Measurements from ENCODE around the gene AUH.

DNA sequence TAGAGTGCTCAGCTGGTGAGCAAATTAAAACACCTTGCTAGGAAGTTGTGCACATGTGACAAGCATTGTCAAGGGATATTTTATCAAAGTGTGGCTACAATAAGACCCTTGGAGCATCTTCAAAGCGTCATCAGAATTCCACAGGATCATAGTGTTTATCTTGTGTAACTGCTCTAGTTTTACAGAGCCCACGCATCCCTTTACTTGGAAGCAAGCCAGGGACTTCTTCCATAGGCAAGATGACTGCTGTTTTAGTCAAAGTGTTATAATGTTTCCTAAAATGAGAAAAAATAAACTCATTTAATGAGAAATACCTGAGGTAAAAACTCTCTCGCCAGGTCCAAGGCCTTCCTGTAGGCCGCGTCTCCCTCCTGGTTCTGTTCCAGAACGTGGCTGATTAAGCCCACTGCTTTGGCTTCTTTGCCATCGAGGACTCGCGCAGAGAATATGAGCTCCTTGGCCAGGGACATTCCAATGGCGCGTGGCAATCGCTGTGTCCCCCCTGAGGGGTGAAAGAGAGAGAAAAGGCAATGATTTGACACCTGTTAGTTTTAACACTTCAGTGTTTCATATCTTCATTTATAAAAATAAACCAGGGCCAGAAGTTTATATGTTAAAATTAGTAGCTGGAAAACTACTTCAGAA, 141.1 kb downstream of the AUH start:
- TF ChIP-seq EZH2phosphoT487 (IDR thresholded peaks at IDR 0.05; ENCODE audit: borderline replicate concordance) (no peak), EZH2 (IDR thresholded peaks at IDR 0.05) (no peak), CTCF (IDR thresholded peaks at IDR 0.05 in 2 of 3, conservative IDR thresholded peaks at IDR 0.05 in 1 of 3; ENCODE audit: borderline replicate concordance in 1 of 3, insufficient read depth in 1 of 3, low read depth in 2 of 3, low read length in 2 of 3) (no peak), RAD21 (IDR thresholded peaks at IDR 0.05; ENCODE audit: low read depth) (no peak), ATF3 (IDR thresholded peaks at IDR 0.05) (no peak), POLR2AphosphoS5 (IDR thresholded peaks at IDR 0.05; ENCODE audit: low read depth, low read length) (no peak)
- TF ChIP-seq, protein P1, sequence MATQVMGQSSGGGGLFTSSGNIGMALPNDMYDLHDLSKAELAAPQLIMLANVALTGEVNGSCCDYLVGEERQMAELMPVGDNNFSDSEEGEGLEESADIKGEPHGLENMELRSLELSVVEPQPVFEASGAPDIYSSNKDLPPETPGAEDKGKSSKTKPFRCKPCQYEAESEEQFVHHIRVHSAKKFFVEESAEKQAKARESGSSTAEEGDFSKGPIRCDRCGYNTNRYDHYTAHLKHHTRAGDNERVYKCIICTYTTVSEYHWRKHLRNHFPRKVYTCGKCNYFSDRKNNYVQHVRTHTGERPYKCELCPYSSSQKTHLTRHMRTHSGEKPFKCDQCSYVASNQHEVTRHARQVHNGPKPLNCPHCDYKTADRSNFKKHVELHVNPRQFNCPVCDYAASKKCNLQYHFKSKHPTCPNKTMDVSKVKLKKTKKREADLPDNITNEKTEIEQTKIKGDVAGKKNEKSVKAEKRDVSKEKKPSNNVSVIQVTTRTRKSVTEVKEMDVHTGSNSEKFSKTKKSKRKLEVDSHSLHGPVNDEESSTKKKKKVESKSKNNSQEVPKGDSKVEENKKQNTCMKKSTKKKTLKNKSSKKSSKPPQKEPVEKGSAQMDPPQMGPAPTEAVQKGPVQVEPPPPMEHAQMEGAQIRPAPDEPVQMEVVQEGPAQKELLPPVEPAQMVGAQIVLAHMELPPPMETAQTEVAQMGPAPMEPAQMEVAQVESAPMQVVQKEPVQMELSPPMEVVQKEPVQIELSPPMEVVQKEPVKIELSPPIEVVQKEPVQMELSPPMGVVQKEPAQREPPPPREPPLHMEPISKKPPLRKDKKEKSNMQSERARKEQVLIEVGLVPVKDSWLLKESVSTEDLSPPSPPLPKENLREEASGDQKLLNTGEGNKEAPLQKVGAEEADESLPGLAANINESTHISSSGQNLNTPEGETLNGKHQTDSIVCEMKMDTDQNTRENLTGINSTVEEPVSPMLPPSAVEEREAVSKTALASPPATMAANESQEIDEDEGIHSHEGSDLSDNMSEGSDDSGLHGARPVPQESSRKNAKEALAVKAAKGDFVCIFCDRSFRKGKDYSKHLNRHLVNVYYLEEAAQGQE (IDR thresholded peaks at IDR 0.05; ENCODE audit: low read depth): no peak
- TF ChIP-seq, protein P2, sequence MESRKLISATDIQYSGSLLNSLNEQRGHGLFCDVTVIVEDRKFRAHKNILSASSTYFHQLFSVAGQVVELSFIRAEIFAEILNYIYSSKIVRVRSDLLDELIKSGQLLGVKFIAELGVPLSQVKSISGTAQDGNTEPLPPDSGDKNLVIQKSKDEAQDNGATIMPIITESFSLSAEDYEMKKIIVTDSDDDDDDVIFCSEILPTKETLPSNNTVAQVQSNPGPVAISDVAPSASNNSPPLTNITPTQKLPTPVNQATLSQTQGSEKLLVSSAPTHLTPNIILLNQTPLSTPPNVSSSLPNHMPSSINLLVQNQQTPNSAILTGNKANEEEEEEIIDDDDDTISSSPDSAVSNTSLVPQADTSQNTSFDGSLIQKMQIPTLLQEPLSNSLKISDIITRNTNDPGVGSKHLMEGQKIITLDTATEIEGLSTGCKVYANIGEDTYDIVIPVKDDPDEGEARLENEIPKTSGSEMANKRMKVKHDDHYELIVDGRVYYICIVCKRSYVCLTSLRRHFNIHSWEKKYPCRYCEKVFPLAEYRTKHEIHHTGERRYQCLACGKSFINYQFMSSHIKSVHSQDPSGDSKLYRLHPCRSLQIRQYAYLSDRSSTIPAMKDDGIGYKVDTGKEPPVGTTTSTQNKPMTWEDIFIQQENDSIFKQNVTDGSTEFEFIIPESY (IDR thresholded peaks at IDR 0.05; ENCODE audit: extremely low read depth, insufficient replicate concordance, low read length): no peak

Data from HCT116 (cell line).